VCaP (cell line): ENCODE data around the gene DEPDC7.

Experiments used
- H3K27ac ChIP-seq: fragments of 450-650 bp; 2 replicates; pipeline ENCODE4 v1.5.1; 2017
- TF ChIP-seq, protein P1 (sequence below): fragments of 450-650 bp; conservative IDR thresholded peaks from 2 replicates; pipeline ENCODE4 v1.5.1; 2017; ENCODE audit warnings: mild to moderate bottlenecking, moderate library complexity

DEPDC7 gene

DNA sequence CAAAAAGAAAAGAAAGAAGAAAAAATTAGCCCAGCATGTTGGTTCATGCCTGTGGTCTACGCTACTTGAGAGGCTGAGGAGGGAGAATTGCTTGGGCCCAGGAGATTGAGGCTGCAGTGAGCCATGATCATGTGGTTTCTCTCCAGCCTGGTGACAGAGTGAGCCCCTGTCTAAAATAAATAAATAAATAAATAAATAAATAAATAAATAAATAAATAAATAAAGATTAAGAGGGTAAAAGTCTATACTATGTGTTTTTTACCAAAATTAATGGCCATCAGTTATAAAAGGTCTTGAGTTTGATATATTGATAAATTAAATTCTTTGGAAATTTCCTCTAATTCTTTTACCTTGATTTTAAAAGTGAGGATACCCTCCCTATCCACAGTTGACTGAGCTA is 25.2 kb upstream of the DEPDC7 start:
- H3K27ac ChIP-seq: no peak overlapping the region
- TF ChIP-seq, protein P1, sequence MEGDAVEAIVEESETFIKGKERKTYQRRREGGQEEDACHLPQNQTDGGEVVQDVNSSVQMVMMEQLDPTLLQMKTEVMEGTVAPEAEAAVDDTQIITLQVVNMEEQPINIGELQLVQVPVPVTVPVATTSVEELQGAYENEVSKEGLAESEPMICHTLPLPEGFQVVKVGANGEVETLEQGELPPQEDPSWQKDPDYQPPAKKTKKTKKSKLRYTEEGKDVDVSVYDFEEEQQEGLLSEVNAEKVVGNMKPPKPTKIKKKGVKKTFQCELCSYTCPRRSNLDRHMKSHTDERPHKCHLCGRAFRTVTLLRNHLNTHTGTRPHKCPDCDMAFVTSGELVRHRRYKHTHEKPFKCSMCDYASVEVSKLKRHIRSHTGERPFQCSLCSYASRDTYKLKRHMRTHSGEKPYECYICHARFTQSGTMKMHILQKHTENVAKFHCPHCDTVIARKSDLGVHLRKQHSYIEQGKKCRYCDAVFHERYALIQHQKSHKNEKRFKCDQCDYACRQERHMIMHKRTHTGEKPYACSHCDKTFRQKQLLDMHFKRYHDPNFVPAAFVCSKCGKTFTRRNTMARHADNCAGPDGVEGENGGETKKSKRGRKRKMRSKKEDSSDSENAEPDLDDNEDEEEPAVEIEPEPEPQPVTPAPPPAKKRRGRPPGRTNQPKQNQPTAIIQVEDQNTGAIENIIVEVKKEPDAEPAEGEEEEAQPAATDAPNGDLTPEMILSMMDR: no peak

- no peak overlapping the region for H3K27ac ChIP-seq
- TF ChIP-seq, protein P1: no peak
These were observed 24.3 kb upstream of the DEPDC7 start for GRCh38 chr11:32991427-32991826.

DNA sequence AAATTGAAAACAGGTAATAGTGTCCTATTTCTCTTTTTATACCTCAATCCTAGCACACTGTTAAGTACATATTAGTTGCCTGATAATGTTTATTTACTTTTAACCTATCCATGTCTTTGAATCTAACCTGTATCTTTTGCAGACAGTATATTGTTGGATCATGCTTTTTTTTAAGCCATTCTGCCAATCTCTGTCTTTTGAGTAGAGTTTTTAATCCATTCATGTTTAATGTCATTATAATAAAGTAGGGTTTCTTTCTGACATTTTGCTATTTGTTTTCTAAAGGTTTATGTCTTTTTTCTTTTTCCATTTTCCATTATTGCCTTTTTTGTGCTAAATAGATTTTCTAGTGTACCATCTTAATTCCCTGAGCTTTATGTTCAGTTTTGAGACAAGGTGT is 23.8 kb upstream of the DEPDC7 start:
- no peak overlapping the region for H3K27ac ChIP-seq
- TF ChIP-seq, protein P1: no peak

DNA sequence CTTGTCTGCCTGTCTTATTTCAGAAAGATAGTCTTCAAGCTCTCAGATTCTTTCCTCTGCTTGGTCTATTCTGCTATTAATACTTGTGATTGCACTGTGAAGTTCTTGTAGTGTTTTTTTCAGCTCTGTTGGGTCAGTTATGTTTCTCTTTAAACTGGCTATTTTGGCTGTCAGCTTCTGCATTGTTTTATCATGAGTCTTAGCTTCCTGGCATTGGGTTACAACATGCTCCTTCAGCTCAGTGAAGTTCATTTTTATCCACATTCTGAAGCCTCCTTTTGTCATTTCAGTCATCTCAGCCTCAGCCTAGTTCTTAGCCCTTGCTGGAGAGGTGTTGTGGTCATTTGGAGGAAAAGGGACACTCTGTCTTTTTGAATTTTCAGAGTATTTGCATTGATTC is 15.5 kb upstream of the DEPDC7 start:
- TF ChIP-seq, protein P1: no peak
- no peak overlapping the region for H3K27ac ChIP-seq

DNA sequence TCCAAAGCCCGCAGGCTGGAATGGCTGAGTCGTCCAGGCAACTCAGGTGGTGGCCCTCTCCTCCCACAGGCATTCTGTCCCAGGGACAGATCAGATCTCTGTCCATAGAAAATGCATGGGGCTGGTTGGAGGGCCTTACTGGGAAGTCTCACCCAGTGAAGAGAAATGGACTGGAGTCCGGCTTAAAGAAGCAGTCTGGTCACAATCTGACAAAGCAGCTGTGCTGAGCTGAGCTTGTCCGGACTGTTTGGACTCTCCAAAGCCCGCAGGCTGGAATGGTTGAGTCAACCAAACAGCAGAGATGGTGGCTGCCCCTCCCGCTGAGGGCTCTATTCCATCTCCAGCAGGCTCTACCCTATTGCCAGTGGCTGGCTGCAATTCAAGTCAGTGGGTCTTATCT is 14.4 kb upstream of the DEPDC7 start:
- TF ChIP-seq, protein P1: no peak

GRCh38 chr11:33001751-33002542 is 13.7 kb upstream of the DEPDC7 start:
- TF ChIP-seq, protein P1: no peak
- no peak overlapping the region for H3K27ac ChIP-seq

More for the DNA sequence above, 14.4 kb upstream of the DEPDC7 start:
- H3K27ac ChIP-seq: no peak overlapping the region

DNA sequence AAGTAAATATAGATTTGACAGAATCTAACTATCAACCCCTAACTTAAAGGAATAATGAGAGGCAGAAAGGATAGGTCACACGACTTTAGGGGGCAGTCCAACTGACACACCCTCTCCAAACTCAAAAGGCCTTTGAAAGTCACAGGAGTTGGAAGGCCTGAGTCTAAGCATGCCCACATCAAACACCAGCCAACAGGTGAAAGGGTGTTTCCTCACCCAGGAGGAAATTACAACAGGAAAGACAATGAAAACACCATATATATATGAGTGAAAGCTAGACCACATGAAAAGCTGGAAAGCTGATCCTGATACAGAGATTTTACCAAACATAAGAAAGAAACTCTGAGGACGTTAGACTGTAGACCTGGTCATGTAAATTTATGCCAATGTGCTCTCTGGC is 10.5 kb upstream of the DEPDC7 start:
- no peak overlapping the region for H3K27ac ChIP-seq
- TF ChIP-seq, protein P1: no peak
